Mesothelial cell of epicardium (in vitro differentiated cells): ENCODE data around the gene MAP3K5. TPM values are rescaled to one million over a fixed set of nuclear protein-coding genes. Genes with fewer than 3 reads are reported as not detected.
"Not testable (repeated sequence)": the region's sequence is repeated elsewhere in the genome, so short reads cannot be mapped to it uniquely, and the experiment has no call there.

Source experiments
- DNase-seq, 2 experiments: peaks; one replicate each; pipeline ENCODE4 v3.0.0; 2021; ENCODE audit warnings: low spot score in 2 of 2; ENCODE audit not compliant: unreplicated experiment in 2 of 2
- H3K27ac Mint-ChIP-seq: 2 replicates; pipeline ENCODE4 v1.8.0; 2021; ENCODE audit warnings: mixed read lengths
- H3K27me3 Mint-ChIP-seq: 2 replicates; pipeline ENCODE4 v1.8.0; 2021; ENCODE audit warnings: low read depth, mixed read lengths
- H3K36me3 Mint-ChIP-seq: 2 replicates; pipeline ENCODE4 v1.8.0; 2021; ENCODE audit warnings: mixed read lengths
- H3K4me1 Mint-ChIP-seq: 2 replicates; pipeline ENCODE4 v1.8.0; 2021; ENCODE audit warnings: mixed read lengths
- H3K4me3 Mint-ChIP-seq: 2 replicates; pipeline ENCODE4 v1.8.0; 2021; ENCODE audit warnings: mild to moderate bottlenecking, moderate library complexity, mixed read lengths
- H3K9me3 Mint-ChIP-seq: 2 replicates; pipeline ENCODE4 v1.8.0; 2021; ENCODE audit warnings: mixed read lengths
- total RNA-seq: library from RNA; stranded (reverse); gene quantifications from 3 replicates; pipeline ENCODE4 v1.2.1, GENCODE V29; 2021
- TF ChIP-seq, protein P1 (sequence below): fragments of 200-600 bp; sonication (generic); IDR thresholded peaks from one replicate; pipeline ENCODE4 v1.5.0; 2021; ENCODE audit warnings: antibody characterized with exemption; ENCODE audit not compliant: unreplicated experiment

MAP3K5 gene
- total RNA-seq, 1 donor from 2014 or later = 8.9 TPM

DNA sequence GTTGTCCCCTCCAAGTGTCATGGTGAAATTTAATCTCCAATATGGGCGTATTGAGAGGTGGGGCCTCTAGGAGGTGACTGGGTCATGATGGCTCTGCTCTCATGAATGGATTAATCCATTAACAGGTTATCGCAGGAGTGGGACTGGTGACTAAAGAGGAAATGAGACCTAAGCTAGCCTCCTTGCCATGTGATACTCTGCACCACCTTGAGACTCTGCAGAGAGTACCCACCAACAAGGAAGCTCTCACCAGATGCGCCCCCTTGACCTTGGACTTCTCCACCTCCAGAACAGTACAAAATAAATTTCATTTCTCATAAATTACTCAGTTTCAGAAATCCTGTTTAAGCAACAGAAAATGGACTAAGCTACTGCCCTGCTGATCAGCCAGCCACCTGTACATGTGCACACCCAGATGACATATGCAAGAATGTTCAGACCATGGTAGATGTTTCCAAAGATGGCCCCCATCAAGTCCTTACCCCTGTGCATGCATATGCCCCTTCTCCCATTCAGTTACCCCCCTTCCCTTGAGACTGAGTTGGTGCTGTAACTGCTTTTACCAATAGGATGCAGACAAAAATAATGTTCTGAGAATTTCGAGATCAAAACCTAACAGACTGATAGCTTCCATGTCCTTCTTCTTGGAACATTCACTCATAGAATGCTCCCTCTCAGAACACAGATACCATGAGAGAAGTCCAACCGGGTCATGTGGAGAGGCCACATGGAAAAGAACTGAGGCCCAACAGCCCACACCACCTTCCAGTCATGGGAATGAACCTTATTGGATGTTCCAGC lies 28.4 kb downstream of the MAP3K5 start:
- Mint-ChIP-seq H3K36me3 (no peaks in the 10 kb centered on the region), H3K9me3 (no peaks in the 10 kb centered on the region), H3K4me1 (peaks cover 33% of the 10 kb centered on the region), H3K27ac (no peak overlapping the region), H3K27me3 (no peaks in the 10 kb centered on the region), H3K4me3 (no peak overlapping the region)
- TF ChIP-seq, protein P1, sequence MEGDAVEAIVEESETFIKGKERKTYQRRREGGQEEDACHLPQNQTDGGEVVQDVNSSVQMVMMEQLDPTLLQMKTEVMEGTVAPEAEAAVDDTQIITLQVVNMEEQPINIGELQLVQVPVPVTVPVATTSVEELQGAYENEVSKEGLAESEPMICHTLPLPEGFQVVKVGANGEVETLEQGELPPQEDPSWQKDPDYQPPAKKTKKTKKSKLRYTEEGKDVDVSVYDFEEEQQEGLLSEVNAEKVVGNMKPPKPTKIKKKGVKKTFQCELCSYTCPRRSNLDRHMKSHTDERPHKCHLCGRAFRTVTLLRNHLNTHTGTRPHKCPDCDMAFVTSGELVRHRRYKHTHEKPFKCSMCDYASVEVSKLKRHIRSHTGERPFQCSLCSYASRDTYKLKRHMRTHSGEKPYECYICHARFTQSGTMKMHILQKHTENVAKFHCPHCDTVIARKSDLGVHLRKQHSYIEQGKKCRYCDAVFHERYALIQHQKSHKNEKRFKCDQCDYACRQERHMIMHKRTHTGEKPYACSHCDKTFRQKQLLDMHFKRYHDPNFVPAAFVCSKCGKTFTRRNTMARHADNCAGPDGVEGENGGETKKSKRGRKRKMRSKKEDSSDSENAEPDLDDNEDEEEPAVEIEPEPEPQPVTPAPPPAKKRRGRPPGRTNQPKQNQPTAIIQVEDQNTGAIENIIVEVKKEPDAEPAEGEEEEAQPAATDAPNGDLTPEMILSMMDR = no peak
- no peak for DNase-seq

DNA sequence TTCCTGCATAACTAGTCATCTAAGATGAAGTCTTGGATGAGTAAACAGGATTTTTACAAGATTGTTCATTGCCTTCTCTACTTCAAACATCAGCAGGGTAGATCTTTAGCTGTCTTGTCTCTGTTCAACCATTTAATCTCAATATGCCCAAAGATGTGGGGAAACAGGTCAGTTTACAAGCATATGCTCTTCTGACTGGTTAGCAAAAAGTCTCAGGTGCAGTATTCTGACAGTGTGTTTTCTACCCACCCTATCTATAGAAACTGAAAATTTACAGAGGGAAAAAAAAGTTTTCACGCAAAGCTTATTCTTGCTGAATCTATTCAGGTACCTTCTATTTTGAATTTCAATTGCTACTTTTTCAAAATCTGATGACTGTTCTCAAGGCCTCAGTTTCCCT lies 29.0 kb downstream of the MAP3K5 start:
- TF ChIP-seq, protein P1 = no peak
- Mint-ChIP-seq H3K9me3 (no peaks in the 10 kb centered on the region), H3K27me3 (no peaks in the 10 kb centered on the region), H3K4me1 (peaks cover 33% of the 10 kb centered on the region), H3K36me3 (no peaks in the 10 kb centered on the region), H3K4me3 (no peak overlapping the region), H3K27ac (no peak overlapping the region)
- no peak for DNase-seq

DNA sequence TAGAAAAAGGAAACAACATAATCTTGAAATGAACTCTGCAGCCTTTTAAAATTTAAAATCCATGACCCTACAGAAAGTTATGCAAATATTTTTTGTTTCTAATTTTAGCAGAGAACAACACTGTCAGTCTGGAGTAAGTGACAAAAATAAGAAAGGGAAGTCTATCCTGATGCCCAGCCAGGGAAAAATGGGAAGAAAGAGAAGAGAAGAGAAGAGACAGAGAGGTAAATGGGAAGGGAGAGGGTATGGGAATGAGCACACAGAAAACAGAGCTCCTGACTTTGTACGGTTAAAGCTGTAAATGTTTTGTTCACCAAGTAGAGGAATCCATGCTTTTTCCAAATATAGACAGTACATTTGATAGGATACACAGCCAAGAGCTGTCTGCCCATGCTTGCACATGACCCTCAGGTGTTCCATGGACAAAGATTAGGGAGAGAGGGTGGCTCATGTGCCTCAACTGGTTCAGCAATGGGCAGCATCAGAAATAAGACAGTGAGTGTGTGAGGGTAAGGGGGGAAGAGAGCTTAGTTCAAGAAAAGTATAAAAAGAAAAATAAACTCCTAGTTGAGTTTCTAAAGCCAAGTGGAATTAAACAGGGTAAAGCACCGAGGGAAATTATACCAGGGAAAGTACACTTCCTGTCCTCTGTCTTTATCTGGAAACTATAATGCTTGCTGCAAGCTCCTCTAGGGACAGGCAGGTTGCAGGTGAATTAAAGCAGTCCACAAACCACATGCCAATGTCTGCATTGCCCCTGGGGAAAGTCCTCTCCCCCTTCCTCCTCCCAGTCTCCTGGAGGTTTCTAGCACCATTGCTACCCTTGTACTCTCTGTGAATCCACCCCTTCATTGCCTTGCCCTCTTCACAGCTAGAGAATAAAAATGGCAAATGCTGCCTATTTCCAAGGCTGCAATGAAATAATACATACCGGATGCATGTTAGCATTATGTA lies 30.0 kb downstream of the MAP3K5 start:
- DNase-seq = no peak
- TF ChIP-seq, protein P1 = no peak

GRCh38 chr6:136761227-136761922 lies 30.9 kb downstream of the MAP3K5 start:
- Mint-ChIP-seq H3K27me3 (no peaks in the 10 kb centered on the region), H3K9me3 (no peaks in the 10 kb centered on the region), H3K4me1 (peaks cover 26% of the 10 kb centered on the region), H3K27ac (peak overlapping the region; percentile 85), H3K36me3 (no peaks in the 10 kb centered on the region), H3K4me3 (no peak overlapping the region)
- TF ChIP-seq, protein P1 = no peak
- no peak for DNase-seq

More for the DNA sequence above, 30.0 kb downstream of the MAP3K5 start:
- Mint-ChIP-seq H3K27ac (peak overlapping the region; percentile 85), H3K4me1 (peaks cover 32% of the 10 kb centered on the region), H3K9me3 (no peaks in the 10 kb centered on the region), H3K4me3 (no peak overlapping the region), H3K36me3 (no peaks in the 10 kb centered on the region), H3K27me3 (no peaks in the 10 kb centered on the region)

- DNase-seq, H3K9me3 Mint-ChIP-seq, H3K36me3 Mint-ChIP-seq, H3K27me3 Mint-ChIP-seq, H3K4me3 Mint-ChIP-seq: not testable (repeated sequence)
- Mint-ChIP-seq H3K27ac (peak overlapping the region; percentile 85), H3K4me1 (peaks cover 25% of the 10 kb centered on the region)
These were observed 31.5 kb downstream of the MAP3K5 start for GRCh38 chr6:136760781-136761180.
